Activated CD4-positive, alpha-beta T cell treated with anti-CD3 and anti-CD28 coated beads for 48 hours (primary cell): Measurements from ENCODE around the gene HS2ST1.

ENCODE experiments used
- DNase-seq: peaks from one replicate; pipeline ENCODE4 v3.0.0-alpha.2; 2020

HS2ST1 gene

GRCh38 chr1:87144316-87144895, 230.0 kb downstream of the HS2ST1 start:
- no peak for DNase-seq

DNA sequence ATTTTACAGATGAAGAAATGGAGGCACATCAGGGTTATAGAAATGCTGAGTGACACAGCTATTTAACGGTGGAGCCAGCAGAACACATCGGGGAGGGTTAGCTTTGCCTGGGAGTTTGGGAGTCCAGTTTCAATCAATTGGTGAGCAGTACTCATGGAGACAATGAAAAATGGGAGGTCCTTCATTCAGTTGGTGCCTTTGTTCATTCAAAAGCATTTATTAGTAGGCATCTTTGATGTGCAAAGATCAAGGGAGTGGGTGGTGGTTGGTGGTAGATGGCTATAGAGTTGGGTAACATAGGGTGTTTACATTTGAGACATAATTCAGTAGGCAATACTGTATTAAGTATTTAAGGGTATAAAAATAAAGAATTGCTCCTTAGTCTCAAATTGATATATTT, 230.5 kb downstream of the HS2ST1 start:
- no peak for DNase-seq

DNA sequence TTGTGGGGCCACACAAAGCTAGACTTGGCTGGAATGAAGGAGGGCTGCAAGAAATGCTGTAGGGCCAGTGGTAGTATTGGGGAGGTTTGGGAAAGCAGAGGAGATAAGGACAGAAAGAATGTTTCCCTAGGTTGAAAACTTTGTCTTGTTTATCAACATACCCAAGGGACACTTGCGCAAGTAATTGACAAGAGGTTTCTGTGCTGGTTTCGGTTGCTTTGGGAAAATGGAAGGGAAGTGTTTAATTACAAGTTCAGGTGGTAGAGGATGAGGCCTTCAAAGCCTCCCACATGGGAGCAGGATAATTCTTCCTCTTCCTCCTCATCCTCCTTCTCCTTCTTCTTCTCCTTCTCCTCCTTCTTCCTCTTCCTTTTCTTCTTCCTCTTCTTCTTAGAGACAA, 232.1 kb downstream of the HS2ST1 start:
- no peak for DNase-seq

GRCh38 chr1:87146986-87147385, 232.6 kb downstream of the HS2ST1 start:
- no peak for DNase-seq

GRCh38 chr1:87147851-87148250, 233.4 kb downstream of the HS2ST1 start:
- no peak for DNase-seq

DNA sequence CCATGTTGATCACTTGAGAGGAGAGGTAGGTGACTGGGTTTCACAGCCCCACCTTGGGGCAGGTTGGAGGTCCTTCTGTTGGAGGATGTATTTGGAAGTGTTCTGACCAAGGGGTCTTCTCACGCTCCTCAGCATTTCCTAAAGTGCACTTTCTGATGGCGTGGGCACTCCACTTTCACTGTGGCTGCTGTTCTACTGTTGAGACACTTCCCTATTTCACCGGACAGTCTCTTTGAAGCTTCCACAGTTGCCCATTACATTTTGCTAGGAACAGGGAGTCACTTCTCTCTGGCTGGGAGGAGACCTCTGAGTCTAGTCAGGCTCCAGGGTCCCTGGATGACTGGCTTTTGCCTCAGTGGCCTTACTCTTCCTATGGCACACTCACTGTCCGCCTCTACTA, 234.2 kb downstream of the HS2ST1 start:
- no peak for DNase-seq

DNA sequence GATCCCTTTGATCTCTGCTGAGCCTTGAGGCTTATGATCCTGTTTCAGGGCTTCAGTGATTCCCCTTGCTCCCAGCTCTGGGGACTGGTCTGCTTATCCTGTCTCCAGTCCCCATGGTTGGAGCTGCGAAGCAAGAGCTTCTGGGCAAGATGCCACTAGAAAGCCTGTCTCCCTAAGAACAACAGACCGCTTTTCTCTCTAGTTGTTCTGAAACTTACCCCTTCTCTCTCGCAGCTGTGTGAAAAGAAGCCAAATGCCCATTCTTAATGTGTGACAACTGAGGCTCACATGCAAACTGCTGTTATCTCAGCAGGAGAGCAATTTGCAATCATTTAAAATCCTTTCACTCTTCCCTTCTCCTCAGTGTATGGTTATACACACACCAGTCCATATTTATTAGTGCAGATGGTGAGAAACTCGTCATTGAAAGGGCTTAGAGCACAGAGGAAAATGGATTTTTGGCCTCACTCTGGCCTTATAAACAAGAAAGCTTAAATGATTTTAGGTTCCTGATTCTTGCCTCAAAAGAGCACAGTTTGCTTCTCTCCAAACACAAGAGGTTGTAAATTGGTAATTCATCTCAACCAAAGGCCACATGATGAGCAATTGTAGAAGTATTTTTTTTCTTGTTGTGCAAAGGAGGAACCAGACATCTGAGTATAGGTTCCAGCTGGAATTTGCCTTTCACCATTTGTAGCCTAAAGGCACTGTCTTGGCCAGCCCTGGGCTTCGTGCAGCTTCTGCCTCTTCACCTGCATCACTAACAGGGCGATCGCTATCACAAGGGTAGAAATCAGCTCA, 235.0 kb downstream of the HS2ST1 start:
- no peak for DNase-seq

DNA sequence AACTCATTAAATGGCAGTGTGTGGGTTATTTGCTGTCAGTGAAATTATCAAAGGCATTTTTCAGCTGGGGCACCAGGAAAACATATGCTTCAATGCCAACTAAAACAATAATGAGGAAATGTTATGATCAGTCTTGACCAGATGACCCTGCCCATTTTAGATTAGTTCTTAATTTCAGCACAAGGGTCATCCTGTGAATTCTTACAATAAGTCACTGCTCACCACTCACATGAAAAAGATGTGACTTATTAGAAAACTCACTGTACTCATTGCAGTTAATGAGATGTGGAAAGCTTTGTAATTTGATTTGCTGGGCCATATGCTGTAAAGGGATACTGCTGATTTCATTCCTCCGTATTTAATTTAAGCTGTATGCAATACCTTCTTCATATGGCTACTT, 235.7 kb downstream of the HS2ST1 start:
- DNase-seq: no peak

- DNase-seq: peak; percentile 59
These were observed 237.3 kb downstream of the HS2ST1 start for GRCh38 chr1:87151500-87152421.

DNA sequence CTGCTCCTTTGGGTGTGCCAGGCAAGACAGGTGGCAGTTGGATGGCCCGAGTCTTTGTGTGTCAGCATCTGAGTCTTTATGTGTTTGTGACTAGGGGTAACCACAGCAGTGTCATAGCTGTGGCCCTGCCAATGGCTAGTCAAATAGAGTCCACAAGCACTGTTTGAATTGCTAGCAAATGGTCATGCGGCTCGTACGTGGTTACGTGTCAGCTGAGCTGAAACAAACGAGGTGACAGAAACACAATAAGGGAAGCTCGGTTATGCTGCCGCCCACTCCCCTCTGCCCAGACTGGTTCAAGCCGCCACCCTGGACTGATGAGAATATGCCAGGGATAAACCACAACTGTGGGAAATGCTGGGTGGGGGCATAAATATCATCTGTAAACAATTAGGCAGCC, 239.9 kb downstream of the HS2ST1 start:
- no peak for DNase-seq

DNA sequence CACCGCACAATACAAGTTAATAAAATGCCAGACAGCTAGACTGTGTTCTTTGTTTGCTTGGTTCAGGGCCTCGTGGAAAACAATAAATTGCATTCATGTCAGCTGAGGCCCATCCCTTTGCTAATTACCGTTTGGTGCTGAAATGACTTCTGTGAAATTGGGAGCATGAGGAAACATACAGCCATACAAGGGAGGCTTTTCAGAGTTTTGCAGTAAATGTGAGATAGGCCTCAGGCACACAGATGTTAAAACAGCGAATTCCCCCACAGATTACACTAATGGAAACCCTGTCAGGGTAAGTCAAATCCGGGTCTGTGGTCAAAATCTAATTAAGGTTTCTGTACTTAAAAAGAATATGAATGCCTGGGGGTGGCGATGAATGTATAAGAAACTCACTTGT, 240.7 kb downstream of the HS2ST1 start:
- no peak for DNase-seq

DNA sequence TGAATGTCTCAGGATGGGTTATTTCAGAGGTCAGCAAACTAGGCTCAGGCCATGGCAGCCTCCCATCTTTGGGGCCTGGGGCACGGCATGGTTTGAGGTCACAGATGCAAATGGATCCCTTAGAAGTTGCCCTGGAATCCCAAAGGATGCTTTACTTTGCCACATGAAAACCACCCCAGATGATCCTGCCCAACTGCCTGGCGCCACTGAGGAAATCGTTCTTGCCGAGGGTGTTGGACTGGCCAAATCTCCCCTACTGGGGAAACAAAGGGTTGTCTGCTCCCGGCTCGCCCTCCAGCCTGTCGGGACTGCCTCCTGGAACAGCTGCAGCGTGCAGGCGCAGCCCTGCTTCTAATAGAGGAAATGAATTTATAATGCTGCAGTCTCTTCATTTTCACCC, 241.2 kb downstream of the HS2ST1 start:
- no peak for DNase-seq

- no peak for DNase-seq
These were observed 241.7 kb downstream of the HS2ST1 start for GRCh38 chr1:87156124-87156523.

- DNase-seq: no peak
These were observed 245.0 kb downstream of the HS2ST1 start for GRCh38 chr1:87159378-87159915.
